Hepatocyte (in vitro differentiated cells): ENCODE data around the gene GAS2L1.

ENCODE experiments used
- CTCF ChIP-seq: fragments of 200-600 bp; sonication (generic); IDR thresholded peaks from 2 replicates; pipeline ENCODE4 v1.5.1; 2016; ENCODE audit warnings: antibody characterized with exemption, mild to moderate bottlenecking; ENCODE audit not compliant: poor library complexity
- EZH2 ChIP-seq: fragments of 200-600 bp; sonication (generic); IDR thresholded peaks from 2 replicates; pipeline ENCODE4 v1.6.1; 2016; ENCODE audit warnings: antibody characterized with exemption, mild to moderate bottlenecking, borderline replicate concordance

DNA sequence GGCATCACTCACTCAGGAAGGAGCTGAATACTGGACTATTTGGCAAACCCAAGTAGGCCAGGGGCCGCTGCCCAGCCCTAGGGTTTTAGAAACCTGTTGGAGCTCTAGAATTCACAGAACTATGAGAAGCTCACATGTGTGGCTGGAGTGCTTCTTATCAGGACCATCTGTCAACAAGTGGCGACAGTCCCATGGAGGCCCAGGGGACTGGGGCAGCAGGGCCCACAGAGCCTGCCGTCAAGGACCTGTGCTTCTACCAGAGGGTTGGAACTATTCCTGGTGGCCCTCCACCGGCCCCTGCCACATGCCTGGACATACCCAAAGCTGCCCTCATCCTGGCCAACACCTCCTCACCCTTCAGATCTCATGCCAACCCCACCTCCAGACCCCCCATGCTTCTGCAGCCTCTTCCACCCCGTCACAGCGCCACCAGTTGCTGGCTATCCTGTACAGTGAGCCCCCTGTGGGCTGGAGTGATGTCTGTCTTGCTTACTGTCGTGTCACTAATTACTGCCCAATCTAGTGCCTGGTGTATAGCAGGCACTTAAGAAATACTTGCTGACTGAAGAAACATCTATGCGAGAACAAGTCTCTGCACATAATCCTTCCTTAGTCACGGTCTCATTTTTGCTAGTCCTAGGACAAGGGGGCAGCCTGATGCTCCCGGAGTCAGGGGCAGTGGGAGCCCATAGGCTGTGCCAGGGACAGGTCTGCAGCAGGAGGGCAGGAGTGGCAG lies 36.3 kb downstream of the GAS2L1 start:
- TF ChIP-seq CTCF (no peak), EZH2 (no peak)
